Right hindlimb (tissue), 1 donor: ENCODE results near the gene LEMD1.
"Not testable (repeated sequence)": the region's sequence is repeated elsewhere in the genome, so short reads cannot be mapped to it uniquely, and the experiment has no call there.

Experiments
- DNase-seq: peaks from one replicate; pipeline ENCODE4 v3.0.0-alpha.2; 2018

LEMD1 gene

DNA sequence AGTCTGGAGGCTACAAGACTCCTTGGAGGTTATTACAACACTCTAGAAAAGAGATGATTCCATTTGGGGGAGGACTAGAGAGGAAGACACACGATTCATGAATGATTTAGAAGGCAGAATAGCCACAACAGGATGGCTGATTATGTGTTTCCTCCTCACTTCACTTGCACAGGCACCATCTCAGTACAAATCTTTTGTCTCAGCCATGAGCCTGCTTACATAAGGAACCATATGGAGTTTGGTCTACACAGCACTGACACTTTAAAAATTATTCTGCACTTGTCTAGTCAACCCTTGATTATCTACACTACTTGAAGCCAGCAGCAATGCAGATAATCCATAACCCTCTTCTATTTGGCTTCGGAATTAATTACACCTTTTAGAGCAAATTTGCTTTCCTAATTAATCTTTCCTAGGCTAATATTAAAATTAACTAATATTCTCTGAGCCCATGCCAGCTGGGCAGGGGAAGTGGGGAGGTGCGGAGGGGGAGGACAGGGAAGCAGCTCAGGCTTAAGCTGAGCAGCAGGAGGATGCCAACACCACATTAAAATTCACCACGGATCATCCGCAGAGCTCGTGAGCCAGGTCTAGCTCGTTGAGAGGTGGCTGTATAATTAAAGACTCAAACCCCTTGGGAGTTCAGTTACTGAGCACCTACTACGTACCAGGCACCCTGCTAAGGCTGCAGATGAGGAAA lies 3.2 kb upstream of the LEMD1 start:
- DNase-seq: no peak

DNA sequence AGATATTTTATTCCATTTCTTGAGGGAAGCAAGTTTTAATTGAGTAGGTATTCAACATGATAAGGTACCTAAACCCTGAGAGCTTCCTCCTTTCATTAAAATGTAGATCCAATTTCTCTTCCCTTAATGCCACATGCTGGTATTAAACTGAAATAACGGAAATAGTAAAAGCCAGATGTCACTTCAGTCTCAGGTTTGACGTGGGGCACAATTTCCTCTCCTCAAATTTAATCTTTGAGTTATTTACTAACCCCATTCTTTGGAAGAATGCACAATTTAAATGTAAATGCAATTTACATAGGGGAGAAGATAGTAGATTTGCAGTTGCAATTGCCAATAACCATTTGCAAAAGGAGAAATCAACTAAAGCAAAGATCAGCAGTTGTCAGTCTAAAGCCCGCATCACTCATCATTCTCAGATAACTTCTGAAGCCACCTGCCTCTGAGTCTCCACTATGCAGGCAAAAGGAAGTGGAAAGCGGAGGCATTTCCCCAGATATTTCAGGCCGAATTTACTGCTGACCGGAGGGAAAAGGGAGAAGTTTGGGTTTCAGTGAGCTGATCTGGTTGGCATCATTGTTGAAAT lies 2.1 kb upstream of the LEMD1 start:
- no peak for DNase-seq

DNA sequence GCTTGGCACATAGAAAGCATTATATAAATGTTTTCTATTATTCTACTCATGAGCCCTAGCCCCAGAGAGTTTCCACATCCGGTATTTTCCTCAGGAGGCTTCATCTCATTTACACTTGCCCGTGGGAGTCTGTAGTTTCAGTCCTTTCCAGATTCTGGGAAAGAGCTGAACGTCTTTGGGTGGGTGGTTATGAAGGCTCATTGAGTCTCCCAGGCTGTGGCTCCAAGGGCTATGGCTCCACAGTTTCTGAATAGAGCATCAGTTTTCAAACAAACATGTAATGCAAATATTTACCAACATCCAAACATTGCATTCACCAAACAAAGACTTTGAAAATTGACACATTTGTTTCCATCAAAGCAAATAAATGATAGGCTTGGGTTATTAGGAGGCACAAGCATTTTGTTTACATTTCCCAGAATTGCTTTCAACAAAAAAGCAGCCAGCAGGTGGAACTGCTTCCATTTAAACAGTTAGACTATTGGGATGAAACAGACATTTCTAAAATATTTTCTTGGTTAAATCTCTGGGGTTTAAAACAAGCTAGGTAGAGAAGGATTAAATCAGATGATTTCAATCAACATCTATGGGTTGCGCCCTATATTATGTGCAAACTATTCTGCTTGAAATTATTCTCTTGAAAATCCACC lies 1.3 kb upstream of the LEMD1 start:
- no peak for DNase-seq

DNA sequence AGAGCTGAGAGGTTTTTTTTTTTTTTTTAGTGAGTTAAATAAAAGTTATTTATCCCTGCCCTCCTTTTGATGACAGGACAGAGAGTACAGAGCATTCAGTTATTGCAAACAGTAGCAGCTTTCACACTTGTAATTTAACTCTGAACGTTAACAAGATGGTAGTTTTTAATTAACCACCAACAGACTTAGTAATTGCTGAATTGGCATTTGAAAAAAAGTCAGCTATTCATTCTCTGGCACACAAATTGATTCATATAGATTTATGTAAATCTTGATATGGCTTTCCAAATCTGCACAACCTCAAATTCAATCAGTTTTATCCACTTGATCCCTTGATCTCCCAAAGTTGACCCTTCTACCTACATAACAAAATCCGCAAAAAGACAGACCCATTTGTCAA lies 918 bp downstream of the LEMD1 start:
- no peak for DNase-seq

DNA sequence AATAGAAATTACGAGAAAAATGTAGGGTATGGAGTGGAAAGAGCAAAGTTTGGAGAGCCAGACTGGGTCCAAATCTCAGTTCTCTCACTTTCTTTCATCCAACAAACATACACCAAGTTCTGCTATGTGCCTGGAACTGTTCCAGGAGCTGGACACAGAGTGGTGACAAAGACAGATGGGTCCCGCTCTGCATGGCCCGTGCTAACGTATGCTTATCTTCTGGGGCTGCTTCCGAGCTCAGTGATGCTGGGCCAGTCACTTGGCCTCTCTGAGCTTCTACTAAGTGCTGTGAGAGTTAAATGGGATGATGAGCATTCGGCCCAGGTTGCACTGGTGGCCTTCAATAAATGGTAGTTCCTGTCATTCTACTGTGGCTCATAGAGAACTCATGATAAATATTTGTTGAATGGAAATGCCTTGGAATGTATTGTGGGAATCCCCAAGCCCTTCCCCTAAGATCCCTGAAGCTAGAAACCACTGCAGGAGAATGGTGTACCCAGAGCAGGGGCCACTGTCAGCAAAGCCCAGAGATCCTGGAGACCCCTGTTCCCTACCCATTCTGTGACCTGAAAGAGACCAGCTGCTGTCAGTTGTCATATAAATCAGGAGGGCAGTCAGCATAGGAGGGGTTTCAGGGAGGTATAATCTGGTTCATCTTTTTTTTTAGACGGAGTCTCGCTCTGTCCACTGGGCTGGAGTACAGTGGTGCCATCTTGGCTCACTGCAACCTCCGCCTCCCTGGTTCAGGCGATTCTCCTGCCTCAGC lies 3.8 kb downstream of the LEMD1 start:
- DNase-seq: no peak

DNA sequence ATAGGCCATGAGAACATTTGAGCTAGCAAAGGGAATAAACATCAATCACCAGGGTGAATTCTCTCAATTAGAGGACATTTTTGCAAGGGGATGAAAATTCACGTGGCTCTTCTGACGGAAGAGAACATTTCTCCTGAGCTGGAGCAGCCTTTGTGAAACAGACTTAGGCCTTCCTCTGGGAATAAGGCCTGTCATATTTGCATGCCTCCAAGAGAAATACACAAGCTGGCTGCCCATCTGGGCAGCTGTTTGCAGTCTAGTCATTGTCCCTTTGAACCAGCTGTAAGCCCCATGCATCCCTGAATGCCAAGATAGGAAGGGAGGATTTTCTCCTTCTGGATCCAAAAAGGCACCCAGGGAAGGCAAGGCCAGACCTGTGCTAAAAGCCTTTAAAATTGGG lies 5.5 kb downstream of the LEMD1 start:
- no peak for DNase-seq

DNA sequence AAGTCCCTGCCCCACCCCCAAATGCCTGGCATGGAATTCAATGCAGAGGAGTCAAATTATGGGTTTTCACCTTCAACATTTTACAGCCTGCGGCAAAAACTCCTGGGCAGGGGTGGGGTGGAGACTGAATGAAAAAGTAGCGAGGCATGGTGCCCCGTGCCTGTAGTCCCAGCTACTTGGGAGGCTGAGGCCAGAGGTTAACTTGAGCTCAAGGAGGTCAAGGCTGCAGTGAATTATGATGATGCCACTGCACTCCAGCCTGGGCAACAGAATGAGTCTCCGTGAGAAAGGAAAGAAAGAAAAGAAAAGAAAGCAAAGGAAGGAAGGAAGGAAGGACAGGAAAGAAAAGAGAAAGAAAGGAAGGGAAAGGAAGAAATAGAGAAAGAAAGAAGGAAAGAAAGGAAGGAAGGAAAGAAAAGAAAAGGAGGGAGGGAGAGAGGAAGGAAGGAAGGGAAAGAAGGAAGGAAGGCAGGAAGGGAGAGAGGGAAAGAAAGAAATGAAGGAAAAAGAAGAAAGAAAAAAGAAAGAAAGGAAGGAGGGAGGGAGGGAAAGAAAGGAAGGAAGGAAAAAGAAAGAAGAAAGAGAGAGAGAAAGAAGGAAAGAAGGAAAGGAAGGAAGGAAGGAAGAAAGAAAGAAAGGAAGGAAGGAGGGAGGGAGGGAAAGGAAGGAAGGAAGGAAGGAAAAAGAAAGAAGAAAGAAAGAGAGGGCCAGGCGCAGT lies 11.1 kb downstream of the LEMD1 start:
- DNase-seq: no peak

DNA sequence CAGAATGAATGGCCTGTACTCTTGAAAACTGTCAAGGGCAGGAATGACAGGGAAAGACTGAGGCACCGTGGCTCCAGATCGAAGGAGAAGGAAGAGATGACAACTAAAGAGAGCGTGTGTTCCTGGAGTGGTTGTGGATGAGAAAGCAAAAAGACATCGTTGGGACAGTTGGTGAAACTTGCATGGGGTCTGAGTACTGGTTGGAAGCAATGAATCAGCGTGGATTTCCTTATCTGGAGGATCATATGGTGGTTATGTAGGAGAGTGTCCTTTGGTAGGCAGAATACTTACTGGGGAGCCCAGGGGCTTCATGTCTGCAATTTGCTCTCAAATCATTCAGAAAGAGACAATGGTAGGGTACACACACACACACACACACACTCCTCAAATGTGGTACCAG lies 13.9 kb downstream of the LEMD1 start:
- DNase-seq: no peak

DNA sequence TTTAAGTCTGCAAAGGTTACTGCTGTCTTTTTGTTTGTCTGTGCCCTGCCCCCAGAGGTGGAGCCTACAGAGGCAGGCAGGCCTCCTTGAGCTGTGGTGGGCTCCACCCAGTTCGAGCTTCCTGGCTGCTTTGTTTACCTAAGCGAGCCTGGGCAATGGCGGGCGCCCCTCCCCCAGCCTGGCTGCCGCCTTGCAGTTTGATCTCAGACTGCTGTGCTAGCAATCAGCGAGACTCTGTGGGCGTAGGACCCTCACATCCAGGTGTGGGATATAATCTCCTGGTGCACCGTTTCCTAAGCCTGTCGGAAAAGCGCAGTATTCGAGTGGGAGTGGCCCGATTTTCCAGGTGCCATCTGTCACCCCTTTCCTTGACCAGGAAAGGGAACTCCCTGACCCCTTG lies 15.6 kb downstream of the LEMD1 start:
- not testable (repeated sequence) for DNase-seq

DNA sequence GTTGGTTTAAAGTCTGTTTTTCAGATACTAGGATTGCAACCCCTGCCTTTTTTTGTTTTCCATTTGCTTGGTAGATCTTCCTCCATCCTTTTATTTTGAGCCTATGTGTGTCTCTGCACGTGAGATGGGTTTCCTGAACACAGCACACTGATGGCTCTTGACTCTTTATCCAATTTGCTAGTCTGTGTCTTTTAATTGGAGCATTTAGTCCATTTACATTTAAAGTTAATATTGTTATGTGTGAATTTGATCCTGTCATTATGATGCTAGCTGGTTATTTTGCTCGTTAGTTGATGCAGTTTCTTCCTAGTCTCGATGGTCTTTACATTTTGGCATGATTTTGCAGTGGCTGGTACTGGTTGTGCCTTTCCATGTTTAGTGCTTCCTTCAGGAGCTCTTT lies 17.4 kb downstream of the LEMD1 start:
- not testable (repeated sequence) for DNase-seq

DNA sequence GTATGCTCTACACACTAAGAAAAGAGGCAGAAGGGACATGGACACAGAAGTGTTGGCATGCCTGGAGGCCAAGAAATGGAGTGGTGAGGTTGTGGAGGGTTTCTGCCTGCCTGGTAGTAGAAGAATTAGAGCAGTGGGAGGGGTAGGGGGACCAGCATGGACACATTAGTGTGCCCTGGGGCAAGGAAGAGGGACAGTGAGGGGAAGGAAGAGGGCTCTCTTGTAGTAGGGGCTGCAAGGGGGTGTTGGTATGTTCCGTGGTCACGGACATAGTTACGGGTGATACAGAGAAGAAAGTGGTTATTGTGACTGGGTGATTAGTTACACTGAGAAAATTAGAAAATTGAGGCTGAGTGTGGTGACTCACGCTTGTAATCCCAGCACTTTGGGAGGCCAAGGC lies 23.3 kb downstream of the LEMD1 start:
- DNase-seq: no peak

DNA sequence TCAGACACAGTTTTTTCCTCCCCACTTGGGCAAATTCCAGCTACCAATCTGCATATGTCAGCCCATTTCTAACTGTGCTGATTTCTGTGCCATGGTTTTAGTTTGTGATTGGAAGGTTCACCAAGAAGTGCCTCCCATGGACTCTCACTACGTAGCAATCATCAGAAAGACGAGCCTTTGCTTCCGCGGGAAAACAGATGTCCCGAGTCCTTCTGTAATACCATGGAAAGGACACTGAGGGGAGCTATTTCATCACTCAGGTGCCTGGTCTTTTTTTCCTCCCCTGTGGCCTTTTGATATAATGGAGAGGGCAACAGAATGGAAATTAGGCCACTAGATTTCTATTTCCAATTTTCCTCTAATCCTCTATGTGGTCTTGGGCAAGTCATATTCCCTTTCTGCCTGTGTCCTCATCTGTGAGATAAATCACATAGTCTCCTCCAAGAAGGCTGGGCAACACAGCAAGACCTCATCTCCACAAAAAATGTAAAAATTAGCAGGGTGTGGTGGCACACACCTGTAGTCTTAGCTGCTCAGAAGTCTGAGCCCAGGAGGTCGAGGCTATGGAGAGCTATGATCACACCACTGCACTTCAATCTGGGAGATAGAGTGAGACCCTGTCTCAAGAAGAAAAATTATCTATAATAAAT lies 24.8 kb downstream of the LEMD1 start:
- no peak for DNase-seq

DNA sequence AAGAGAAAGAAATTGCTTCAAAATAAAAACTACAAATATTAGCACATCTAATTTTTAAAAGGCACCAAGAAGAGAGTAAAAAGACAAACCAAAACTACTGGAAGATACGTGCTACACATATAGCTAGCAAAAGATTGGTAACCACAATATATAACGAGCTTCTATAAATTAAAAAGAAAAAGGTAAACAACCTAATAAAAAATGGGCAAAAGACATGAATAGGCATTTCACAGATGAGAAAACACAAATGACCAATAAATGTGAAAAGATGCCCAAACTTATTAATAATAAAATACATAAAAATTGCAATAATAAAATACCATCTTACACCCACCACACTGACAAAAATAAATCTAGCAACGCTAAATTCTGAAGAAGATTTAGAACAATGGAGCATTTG lies 26.2 kb downstream of the LEMD1 start:
- no peak for DNase-seq

DNA sequence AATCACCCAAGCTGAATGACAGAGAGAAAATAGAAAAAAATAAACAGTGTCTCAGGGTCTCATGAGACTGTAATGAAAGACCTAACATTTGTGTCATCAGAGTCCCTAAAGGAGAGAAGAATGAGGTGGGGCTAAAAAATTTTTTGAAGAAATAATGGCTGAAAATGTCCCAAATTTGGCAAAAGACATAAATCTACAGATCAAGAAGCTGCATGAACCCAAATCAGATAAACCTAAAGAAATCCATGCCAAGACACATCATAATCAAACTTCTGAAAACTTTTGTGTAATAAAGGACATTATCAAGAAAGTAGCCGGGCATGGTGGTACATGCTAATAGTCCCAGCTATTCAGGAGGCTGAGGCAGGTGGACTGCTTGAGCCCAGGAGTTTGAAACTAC lies 29.2 kb downstream of the LEMD1 start:
- no peak for DNase-seq

DNA sequence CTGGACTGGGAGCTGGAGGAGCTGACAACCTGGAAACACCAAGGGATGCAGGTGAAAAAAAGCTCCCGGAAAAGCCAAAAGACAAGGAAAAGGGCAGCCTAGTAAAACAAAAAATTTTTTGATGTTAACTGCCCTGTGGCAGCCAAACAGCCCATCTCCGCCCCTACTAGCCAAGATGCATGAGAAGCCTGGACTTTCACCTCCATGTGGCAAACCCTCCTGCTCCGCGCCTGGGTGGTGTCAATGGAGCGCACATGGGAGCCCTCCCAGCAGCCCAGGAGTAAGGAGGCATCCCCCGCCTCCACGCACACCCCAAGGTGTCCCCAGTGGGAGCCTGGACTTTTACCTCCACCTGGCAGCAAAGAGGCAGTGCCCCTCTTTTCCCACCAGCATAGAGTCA lies 30.5 kb downstream of the LEMD1 start:
- DNase-seq: no peak

DNA sequence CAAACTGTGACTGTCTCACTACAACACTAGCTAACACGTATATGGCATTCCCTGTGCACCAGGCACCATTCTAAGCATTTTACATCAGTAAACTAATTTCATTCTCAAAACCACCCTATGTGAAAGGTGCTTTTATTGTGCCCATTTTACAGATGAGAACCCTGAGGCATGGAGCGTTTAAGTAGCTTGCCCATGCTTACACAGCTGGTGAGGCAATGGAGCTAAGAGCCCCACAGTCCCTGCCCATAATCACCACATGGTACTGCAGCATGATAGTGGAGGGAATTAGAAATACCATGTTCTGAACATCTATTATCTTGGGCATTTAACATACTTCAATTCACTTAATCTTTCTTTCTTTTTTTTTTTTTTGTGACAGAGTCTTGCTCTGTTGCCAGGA lies 34.0 kb downstream of the LEMD1 start:
- no peak for DNase-seq

DNA sequence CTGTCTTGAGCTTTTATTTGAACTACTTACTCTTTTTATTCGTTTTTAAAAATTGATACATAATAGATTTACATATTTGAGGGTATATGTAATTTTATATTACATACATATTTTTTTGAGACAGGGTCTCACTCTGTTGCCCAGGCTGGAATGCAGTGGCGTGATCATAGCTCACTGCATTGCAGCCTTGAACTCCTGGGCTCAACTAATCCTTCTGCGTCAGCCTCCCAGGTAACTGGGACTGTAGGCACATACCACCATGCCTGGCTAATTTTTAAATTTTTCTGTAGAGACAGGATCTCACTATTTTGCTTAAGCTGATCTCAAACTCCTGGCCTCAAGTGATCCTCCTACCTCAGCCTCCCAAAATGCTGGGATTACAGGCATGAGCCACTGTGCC lies 38.9 kb downstream of the LEMD1 start:
- DNase-seq: not testable (repeated sequence)

DNA sequence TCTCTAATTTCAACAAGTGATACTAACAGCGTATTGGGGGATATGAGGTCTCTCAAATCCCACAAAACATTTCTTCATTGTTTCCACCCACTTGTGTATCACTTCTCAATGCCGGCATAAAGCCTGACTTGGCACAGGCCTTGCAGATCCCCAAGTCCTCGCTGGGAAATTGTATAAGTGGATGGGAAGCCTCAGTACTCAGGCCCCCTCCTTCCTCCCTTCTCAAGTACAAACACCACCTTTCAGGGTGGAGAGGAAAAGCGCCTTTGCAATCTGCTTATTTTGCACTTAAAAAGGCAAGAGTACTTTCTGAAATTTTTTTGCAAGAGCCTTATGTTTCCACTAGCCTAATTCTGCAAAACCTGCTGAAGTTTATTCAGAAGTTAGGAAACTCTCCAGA lies 39.3 kb downstream of the LEMD1 start:
- no peak for DNase-seq

DNA sequence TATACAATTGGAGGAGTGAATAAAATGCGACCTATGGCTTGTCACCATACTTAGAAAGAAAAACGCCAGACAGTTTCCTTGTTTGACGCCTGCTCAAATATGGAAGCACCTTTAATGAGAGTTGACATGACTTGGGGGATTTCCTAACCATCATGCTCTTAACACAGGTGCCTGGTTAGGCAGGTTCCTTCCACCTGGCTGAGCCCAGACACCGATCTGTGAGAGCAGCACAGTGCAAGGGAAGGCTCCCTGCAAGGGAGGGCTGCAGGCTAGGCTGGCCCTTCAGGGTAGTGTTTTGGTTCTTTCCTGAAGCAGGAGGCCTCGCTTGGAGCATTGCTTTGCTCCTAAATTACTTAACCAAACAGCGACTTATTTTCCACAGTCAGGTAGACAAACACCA lies 40.6 kb downstream of the LEMD1 start:
- no peak for DNase-seq

DNA sequence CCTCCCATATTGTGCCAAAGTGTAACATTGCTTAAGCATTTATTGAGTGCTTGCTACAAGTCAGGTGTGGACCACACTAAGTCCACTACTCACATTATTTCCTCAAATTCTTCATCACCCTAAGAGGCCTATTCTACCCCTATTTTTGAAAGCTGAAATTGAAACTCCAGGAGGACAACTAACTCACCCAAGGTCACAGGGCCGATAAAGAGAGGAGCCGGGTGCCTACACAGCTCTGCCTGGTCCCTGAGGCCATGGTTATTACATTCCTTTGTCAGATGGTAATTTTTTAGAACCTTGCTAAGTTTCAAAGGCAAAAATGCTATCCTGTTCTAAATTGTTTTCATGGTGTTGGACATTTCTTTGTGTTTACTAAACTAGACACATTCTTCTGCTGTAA lies 41.0 kb downstream of the LEMD1 start:
- DNase-seq: no peak

DNA sequence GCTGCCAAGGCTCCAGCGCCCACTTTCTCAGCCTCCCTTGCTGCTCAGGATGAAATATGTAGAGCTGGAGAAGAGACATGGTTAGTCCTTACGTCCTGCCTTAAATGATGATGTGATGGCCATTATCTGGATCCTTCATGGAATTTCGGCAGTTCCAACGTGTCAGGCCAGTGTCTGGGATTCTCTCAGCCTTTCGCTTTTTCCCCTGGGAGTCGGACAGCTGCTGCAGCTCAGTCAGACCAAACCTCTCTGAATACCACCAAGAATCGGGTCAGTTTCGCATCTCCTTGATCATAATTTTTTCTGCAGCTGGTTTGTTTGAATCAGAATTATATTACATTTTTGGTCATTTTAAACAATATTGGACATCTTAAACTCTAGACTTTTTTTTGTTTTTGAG lies 42.8 kb downstream of the LEMD1 start:
- no peak for DNase-seq

DNA sequence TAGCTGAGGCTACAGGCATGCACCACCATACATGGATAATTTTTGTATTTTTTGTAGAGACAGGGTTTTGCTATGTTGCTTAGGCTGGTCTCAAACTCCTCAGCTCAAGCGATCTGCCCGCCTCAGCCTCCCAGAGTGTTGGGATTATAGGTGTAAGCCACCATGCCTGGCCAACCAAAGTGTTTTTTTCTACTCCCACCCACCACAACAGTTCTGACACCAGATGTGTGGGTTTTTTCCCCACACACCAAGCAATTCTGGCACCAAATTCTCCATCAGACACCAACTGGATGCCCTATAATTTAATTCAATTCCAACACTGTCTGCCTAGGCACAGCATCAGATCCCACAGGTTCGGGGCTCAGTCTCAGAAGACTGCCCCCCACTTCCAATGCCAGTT lies 44.5 kb downstream of the LEMD1 start:
- DNase-seq: no peak

DNA sequence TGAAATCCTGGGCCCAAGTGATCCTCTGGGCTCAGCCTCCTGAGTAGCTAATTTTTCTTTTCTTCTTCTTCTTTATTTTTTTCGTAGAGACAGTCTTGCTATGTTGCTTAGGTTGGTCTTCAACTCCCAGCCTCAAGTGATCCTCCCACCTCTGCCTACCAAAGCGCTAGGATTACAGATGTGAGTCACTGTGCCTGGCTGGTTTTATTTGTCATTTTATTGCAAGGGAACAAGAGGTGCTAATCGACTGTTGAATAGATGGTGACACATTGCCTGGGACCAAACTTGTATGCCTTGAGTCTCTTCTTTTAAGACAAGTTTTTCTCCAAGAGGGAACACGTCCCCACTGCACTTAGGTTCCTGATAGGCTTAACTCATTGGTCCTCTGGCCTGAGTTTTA lies 45.1 kb downstream of the LEMD1 start:
- no peak for DNase-seq
